GM21515 (cell line): ENCODE data around the gene COL4A1.

Source experiments
- ATAC-seq: cut with Tn5 transposase; IDR thresholded peaks from one replicate; pipeline ENCODE4 v1.9.1; 2021; ENCODE audit not compliant: unreplicated experiment

COL4A1 gene

GRCh38 chr13:110277357-110277975, 29.5 kb downstream of the COL4A1 start:
- ATAC-seq, result no peak

- no peak for ATAC-seq
These were observed 30.4 kb downstream of the COL4A1 start for GRCh38 chr13:110276553-110276950.

GRCh38 chr13:110275931-110276552, 30.9 kb downstream of the COL4A1 start:
- ATAC-seq, result no peak

- ATAC-seq, result no peak
These were observed 32.3 kb downstream of the COL4A1 start for GRCh38 chr13:110274687-110275086.

- ATAC-seq, result no peak
These were observed 33.7 kb downstream of the COL4A1 start for GRCh38 chr13:110273254-110273653.

GRCh38 chr13:110272651-110273050, 34.3 kb downstream of the COL4A1 start:
- no peak for ATAC-seq

- ATAC-seq, result no peak
These were observed 34.7 kb downstream of the COL4A1 start for GRCh38 chr13:110272227-110272626.

GRCh38 chr13:110271313-110271712, 35.6 kb downstream of the COL4A1 start:
- ATAC-seq, result no peak

- no peak for ATAC-seq
These were observed 36.5 kb downstream of the COL4A1 start for GRCh38 chr13:110270507-110270906.

- no peak for ATAC-seq
These were observed 37.3 kb downstream of the COL4A1 start for GRCh38 chr13:110269509-110270185.

GRCh38 chr13:110268576-110269185, 38.3 kb downstream of the COL4A1 start:
- no peak for ATAC-seq

GRCh38 chr13:110268061-110268460, 38.9 kb downstream of the COL4A1 start:
- no peak for ATAC-seq

- ATAC-seq, result no peak
These were observed 40.0 kb downstream of the COL4A1 start for GRCh38 chr13:110266983-110267382.

GRCh38 chr13:110266431-110266809, 40.5 kb downstream of the COL4A1 start:
- ATAC-seq, result no peak

- ATAC-seq, result no peak
These were observed 41.1 kb downstream of the COL4A1 start for GRCh38 chr13:110265682-110266430.

GRCh38 chr13:110265341-110265681, 41.6 kb downstream of the COL4A1 start:
- ATAC-seq, result no peak

- ATAC-seq, result no peak
These were observed 42.2 kb downstream of the COL4A1 start for GRCh38 chr13:110264685-110265275.

- ATAC-seq, result no peak
These were observed 43.1 kb downstream of the COL4A1 start for GRCh38 chr13:110263888-110264287.

GRCh38 chr13:110263404-110263803, 43.6 kb downstream of the COL4A1 start:
- no peak for ATAC-seq

- no peak for ATAC-seq
These were observed 44.3 kb downstream of the COL4A1 start for GRCh38 chr13:110262508-110263291.
